Progenitor cell of endocrine pancreas (in vitro differentiated cells): Measurements from ENCODE around the gene NCKAP5. TPM values are rescaled to one million over a fixed set of nuclear protein-coding genes. Genes with fewer than 3 reads are reported as not detected.

Experiments
- DNase-seq: peaks from one replicate; pipeline ENCODE4 v3.0.0; 2021; ENCODE audit warnings: low spot score; ENCODE audit not compliant: unreplicated experiment
- H3K27ac Mint-ChIP-seq: 2 replicates; pipeline ENCODE4 v1.8.0; 2021; ENCODE audit warnings: mild to moderate bottlenecking, moderate library complexity, mixed read lengths
- H3K27me3 Mint-ChIP-seq: 2 replicates; pipeline ENCODE4 v1.8.0; 2021; ENCODE audit warnings: mixed read lengths
- H3K36me3 Mint-ChIP-seq: 2 replicates; pipeline ENCODE4 v1.8.0; 2022; ENCODE audit warnings: mixed read lengths; ENCODE audit not compliant: insufficient read depth
- H3K4me1 Mint-ChIP-seq: 2 replicates; pipeline ENCODE4 v1.8.0; 2021; ENCODE audit warnings: low read depth, mixed read lengths
- H3K4me3 Mint-ChIP-seq: 2 replicates; pipeline ENCODE4 v1.8.0; 2021; ENCODE audit warnings: low read depth, mild to moderate bottlenecking, moderate library complexity, mixed read lengths
- H3K9me3 Mint-ChIP-seq: 2 replicates; pipeline ENCODE4 v1.8.0; 2021; ENCODE audit warnings: low read depth, mixed read lengths
- total RNA-seq: library from RNA; stranded (reverse); gene quantifications from 2 replicates; pipeline ENCODE4 v1.2.1, GENCODE V29; 2021
- TF ChIP-seq, protein P1 (sequence below): fragments of 200-600 bp; sonication (generic); IDR thresholded peaks from one replicate; pipeline ENCODE4 v1.5.0; 2021; ENCODE audit warnings: antibody characterized with exemption, mild to moderate bottlenecking; ENCODE audit not compliant: unreplicated experiment

The NCKAP5 gene
- total RNA-seq, 1 donor from 2014 or later = 1.7 TPM

- no peak for DNase-seq
- Mint-ChIP-seq H3K4me1 (peaks cover 8% of the 10 kb centered on the region), H3K36me3 (no peaks in the 10 kb centered on the region), H3K4me3 (no peak overlapping the region), H3K9me3 (peaks cover 1% of the 10 kb centered on the region), H3K27ac (no peak overlapping the region), H3K27me3 (peaks cover 7% of the 10 kb centered on the region)
- TF ChIP-seq, protein P1, sequence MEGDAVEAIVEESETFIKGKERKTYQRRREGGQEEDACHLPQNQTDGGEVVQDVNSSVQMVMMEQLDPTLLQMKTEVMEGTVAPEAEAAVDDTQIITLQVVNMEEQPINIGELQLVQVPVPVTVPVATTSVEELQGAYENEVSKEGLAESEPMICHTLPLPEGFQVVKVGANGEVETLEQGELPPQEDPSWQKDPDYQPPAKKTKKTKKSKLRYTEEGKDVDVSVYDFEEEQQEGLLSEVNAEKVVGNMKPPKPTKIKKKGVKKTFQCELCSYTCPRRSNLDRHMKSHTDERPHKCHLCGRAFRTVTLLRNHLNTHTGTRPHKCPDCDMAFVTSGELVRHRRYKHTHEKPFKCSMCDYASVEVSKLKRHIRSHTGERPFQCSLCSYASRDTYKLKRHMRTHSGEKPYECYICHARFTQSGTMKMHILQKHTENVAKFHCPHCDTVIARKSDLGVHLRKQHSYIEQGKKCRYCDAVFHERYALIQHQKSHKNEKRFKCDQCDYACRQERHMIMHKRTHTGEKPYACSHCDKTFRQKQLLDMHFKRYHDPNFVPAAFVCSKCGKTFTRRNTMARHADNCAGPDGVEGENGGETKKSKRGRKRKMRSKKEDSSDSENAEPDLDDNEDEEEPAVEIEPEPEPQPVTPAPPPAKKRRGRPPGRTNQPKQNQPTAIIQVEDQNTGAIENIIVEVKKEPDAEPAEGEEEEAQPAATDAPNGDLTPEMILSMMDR = no peak
Measured at GRCh38 chr2:132904142-132904842, 664.0 kb downstream of the NCKAP5 start.

DNA sequence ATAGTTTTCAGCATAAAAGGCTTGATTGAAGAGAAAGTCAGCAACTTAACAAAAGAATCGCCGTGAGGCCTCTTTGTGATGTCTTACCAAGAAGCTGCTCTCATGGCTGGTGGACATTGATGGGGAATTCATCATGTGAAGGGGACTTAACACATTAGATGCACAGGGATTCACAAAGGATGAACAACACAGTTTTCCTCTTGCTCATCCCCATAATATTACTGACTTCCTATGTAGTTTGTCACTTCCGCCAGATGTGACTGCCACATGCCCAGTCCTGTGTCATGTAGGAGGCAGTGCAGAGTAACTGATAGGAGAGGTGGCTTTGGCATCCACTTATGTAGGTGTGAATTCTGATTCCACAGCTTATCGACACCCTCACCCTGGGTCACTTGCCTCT, 665.6 kb downstream of the NCKAP5 start:
- no peak for DNase-seq
- H3K27me3 Mint-ChIP-seq = peaks cover 12% of the 10 kb centered on the region
- TF ChIP-seq, protein P1 = no peak
- no peaks in the 10 kb centered on the region for H3K36me3 Mint-ChIP-seq
- H3K27ac Mint-ChIP-seq = no peak overlapping the region
- H3K9me3 Mint-ChIP-seq = peaks cover 10% of the 10 kb centered on the region
- H3K4me1 Mint-ChIP-seq = peaks cover 8% of the 10 kb centered on the region
- no peak overlapping the region for H3K4me3 Mint-ChIP-seq

- no peak overlapping the region for H3K27ac Mint-ChIP-seq
- DNase-seq = no peak
- no peaks in the 10 kb centered on the region for H3K36me3 Mint-ChIP-seq
Measured at GRCh38 chr2:132901661-132902060, 666.6 kb downstream of the NCKAP5 start.

GRCh38 chr2:132897111-132897510, 671.2 kb downstream of the NCKAP5 start:
- Mint-ChIP-seq H3K27ac (no peak overlapping the region), H3K9me3 (peaks cover 10% of the 10 kb centered on the region), H3K27me3 (peaks cover 5% of the 10 kb centered on the region)

More at GRCh38 chr2:132901661-132902060, 666.6 kb downstream of the NCKAP5 start:
- Mint-ChIP-seq H3K9me3 (peaks cover 10% of the 10 kb centered on the region), H3K4me3 (no peak overlapping the region), H3K4me1 (peaks cover 8% of the 10 kb centered on the region), H3K27me3 (peaks cover 11% of the 10 kb centered on the region)
- TF ChIP-seq, protein P1 = no peak

DNA sequence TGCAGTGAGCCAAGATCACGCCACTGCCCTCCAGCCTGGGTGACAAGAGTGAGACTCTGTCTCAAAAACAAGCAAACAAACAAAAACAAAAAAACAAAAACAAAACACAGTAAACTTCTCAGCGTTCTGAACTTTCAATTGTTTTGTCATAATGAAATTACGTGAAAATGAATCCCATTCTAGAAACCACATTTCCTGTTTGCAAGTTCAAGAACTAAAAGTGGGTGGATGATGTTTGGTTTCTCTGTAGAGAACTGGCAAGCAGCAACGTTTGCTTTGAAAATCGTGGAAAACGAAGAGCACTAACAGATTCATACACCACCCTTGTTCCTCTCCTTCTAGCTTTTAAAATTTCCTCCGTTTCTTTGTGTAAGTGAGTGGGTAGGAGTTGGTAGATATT, 672.2 kb downstream of the NCKAP5 start:
- H3K4me1 Mint-ChIP-seq = no peaks in the 10 kb centered on the region
- DNase-seq = no peak
- H3K9me3 Mint-ChIP-seq = peaks cover 10% of the 10 kb centered on the region
- TF ChIP-seq, protein P1 = no peak
- no peak overlapping the region for H3K4me3 Mint-ChIP-seq
- no peaks in the 10 kb centered on the region for H3K36me3 Mint-ChIP-seq
- H3K27me3 Mint-ChIP-seq = peaks cover 5% of the 10 kb centered on the region
- no peak overlapping the region for H3K27ac Mint-ChIP-seq

More at GRCh38 chr2:132897111-132897510, 671.2 kb downstream of the NCKAP5 start:
- Mint-ChIP-seq H3K36me3 (no peaks in the 10 kb centered on the region), H3K4me3 (no peak overlapping the region), H3K4me1 (peaks cover 1% of the 10 kb centered on the region)
- TF ChIP-seq, protein P1 = no peak
- no peak for DNase-seq
